ENCODE measurements around the gene NFKB2.

NFKB2 gene

DNA sequence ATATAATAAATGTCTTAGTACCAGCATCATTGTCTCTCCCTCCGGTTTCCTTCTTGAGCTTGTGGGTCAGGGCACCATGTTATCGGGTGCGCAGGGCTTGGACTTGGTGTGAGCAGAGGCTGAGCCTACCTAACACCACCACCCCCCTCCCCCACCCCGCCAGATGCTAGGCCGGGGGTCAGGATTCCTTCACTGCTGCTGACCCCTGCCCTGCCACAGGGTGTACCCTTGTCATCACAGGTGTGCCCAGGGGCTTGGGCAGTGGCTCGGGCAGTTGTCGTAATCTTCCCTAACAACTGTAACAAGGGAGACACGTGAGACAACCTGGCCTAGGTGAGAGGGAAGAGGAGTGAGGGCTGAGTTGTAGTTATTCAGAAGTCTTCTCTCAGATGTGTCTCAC is 12.6 kb upstream of the NFKB2 start:
- ATAC-seq = no peak
- TF ChIP-seq ZFP3 (CRISPR knock-in tag; IDR thresholded peaks at IDR 0.05) (no peak), ARNTL (CRISPR knock-in tag; IDR thresholded peaks at IDR 0.05; ENCODE audit: borderline replicate concordance, low read depth) (no peak), ZNF70 (CRISPR knock-in tag; IDR thresholded peaks at IDR 0.05) (no peak), TOX (CRISPR knock-in tag; IDR thresholded peaks at IDR 0.05; ENCODE audit: borderline replicate concordance) (no peak), TCF4 (CRISPR knock-in tag; IDR thresholded peaks at IDR 0.05; ENCODE audit: borderline replicate concordance) (no peak), BACH2 (CRISPR knock-in tag; IDR thresholded peaks at IDR 0.05; ENCODE audit: borderline replicate concordance) (no peak), SNAI2 (CRISPR knock-in tag; IDR thresholded peaks at IDR 0.05) (no peak), ISL1 (CRISPR knock-in tag; IDR thresholded peaks at IDR 0.05) (no peak), RARB (CRISPR knock-in tag; IDR thresholded peaks at IDR 0.05) (no peak), GLIS3 (CRISPR knock-in tag; IDR thresholded peaks at IDR 0.05) (no peak), ESRRG (CRISPR knock-in tag; IDR thresholded peaks at IDR 0.05) (no peak), ZFP30 (CRISPR knock-in tag; IDR thresholded peaks at IDR 0.05) (no peak), ZNF8 (CRISPR knock-in tag; IDR thresholded peaks at IDR 0.05) (no peak), OSR1 (CRISPR knock-in tag; IDR thresholded peaks at IDR 0.05) (no peak)
- TF ChIP-seq, protein P1, sequence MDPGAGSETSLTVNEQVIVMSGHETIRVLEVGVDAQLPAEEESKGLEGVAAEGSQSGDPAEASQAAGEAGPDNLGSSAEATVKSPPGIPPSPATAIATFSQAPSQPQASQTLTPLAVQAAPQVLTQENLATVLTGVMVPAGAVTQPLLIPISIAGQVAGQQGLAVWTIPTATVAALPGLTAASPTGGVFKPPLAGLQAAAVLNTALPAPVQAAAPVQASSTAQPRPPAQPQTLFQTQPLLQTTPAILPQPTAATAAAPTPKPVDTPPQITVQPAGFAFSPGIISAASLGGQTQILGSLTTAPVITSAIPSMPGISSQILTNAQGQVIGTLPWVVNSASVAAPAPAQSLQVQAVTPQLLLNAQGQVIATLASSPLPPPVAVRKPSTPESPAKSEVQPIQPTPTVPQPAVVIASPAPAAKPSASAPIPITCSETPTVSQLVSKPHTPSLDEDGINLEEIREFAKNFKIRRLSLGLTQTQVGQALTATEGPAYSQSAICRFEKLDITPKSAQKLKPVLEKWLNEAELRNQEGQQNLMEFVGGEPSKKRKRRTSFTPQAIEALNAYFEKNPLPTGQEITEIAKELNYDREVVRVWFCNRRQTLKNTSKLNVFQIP (CRISPR knock-in tag; IDR thresholded peaks at IDR 0.05; ENCODE audit: borderline replicate concordance, low read depth) = no peak
- TF ChIP-seq, protein P2, sequence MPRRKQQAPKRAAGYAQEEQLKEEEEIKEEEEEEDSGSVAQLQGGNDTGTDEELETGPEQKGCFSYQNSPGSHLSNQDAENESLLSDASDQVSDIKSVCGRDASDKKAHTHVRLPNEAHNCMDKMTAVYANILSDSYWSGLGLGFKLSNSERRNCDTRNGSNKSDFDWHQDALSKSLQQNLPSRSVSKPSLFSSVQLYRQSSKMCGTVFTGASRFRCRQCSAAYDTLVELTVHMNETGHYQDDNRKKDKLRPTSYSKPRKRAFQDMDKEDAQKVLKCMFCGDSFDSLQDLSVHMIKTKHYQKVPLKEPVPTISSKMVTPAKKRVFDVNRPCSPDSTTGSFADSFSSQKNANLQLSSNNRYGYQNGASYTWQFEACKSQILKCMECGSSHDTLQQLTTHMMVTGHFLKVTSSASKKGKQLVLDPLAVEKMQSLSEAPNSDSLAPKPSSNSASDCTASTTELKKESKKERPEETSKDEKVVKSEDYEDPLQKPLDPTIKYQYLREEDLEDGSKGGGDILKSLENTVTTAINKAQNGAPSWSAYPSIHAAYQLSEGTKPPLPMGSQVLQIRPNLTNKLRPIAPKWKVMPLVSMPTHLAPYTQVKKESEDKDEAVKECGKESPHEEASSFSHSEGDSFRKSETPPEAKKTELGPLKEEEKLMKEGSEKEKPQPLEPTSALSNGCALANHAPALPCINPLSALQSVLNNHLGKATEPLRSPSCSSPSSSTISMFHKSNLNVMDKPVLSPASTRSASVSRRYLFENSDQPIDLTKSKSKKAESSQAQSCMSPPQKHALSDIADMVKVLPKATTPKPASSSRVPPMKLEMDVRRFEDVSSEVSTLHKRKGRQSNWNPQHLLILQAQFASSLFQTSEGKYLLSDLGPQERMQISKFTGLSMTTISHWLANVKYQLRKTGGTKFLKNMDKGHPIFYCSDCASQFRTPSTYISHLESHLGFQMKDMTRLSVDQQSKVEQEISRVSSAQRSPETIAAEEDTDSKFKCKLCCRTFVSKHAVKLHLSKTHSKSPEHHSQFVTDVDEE (CRISPR knock-in tag; IDR thresholded peaks at IDR 0.05) = no peak
- TF ChIP-seq, protein P3, sequence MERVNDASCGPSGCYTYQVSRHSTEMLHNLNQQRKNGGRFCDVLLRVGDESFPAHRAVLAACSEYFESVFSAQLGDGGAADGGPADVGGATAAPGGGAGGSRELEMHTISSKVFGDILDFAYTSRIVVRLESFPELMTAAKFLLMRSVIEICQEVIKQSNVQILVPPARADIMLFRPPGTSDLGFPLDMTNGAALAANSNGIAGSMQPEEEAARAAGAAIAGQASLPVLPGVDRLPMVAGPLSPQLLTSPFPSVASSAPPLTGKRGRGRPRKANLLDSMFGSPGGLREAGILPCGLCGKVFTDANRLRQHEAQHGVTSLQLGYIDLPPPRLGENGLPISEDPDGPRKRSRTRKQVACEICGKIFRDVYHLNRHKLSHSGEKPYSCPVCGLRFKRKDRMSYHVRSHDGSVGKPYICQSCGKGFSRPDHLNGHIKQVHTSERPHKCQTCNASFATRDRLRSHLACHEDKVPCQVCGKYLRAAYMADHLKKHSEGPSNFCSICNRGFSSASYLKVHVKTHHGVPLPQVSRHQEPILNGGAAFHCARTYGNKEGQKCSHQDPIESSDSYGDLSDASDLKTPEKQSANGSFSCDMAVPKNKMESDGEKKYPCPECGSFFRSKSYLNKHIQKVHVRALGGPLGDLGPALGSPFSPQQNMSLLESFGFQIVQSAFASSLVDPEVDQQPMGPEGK (CRISPR knock-in tag; IDR thresholded peaks at IDR 0.05; ENCODE audit: borderline replicate concordance) = no peak
- TF ChIP-seq, protein P4, sequence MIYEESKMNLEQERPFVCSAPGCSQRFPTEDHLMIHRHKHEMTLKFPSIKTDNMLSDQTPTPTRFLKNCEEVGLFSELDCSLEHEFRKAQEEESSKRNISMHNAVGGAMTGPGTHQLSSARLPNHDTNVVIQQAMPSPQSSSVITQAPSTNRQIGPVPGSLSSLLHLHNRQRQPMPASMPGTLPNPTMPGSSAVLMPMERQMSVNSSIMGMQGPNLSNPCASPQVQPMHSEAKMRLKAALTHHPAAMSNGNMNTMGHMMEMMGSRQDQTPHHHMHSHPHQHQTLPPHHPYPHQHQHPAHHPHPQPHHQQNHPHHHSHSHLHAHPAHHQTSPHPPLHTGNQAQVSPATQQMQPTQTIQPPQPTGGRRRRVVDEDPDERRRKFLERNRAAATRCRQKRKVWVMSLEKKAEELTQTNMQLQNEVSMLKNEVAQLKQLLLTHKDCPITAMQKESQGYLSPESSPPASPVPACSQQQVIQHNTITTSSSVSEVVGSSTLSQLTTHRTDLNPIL (CRISPR knock-in tag; IDR thresholded peaks at IDR 0.05; ENCODE audit: low read depth) = no peak

DNA sequence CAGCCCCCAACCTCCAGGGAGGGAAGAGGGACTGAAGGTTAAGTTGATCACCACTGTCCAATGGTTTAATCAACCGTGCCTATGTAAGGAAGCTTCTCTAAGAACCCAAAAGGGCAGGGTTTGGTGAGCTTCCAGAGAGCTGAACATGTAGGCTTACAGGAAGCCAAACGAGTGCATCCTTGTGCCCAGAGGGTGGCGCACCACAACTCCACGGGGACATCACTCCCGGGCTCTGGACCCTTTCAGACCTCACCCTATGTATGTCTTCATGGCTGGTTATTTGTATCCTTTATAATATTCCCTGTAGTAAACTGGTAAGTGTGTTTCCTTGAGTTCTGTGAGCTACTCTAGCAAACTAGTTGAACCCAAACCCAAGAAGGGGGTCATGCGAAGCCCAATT is 11.5 kb upstream of the NFKB2 start:
- TF ChIP-seq RARB (CRISPR knock-in tag; IDR thresholded peaks at IDR 0.05) (no peak), OSR1 (CRISPR knock-in tag; IDR thresholded peaks at IDR 0.05) (no peak), SNAI2 (CRISPR knock-in tag; IDR thresholded peaks at IDR 0.05) (no peak), TCF4 (CRISPR knock-in tag; IDR thresholded peaks at IDR 0.05; ENCODE audit: borderline replicate concordance) (no peak), ZNF70 (CRISPR knock-in tag; IDR thresholded peaks at IDR 0.05) (no peak), BACH2 (CRISPR knock-in tag; IDR thresholded peaks at IDR 0.05; ENCODE audit: borderline replicate concordance) (no peak), ISL1 (CRISPR knock-in tag; IDR thresholded peaks at IDR 0.05) (no peak), PPARA (CRISPR knock-in tag; IDR thresholded peaks at IDR 0.05; ENCODE audit: borderline replicate concordance) (no peak), ZFP3 (CRISPR knock-in tag; IDR thresholded peaks at IDR 0.05) (no peak), GLIS3 (CRISPR knock-in tag; IDR thresholded peaks at IDR 0.05) (no peak), ARNTL (CRISPR knock-in tag; IDR thresholded peaks at IDR 0.05; ENCODE audit: borderline replicate concordance, low read depth) (no peak)
- TF ChIP-seq, protein P2 (CRISPR knock-in tag; IDR thresholded peaks at IDR 0.05) = no peak
- TF ChIP-seq, protein P5, sequence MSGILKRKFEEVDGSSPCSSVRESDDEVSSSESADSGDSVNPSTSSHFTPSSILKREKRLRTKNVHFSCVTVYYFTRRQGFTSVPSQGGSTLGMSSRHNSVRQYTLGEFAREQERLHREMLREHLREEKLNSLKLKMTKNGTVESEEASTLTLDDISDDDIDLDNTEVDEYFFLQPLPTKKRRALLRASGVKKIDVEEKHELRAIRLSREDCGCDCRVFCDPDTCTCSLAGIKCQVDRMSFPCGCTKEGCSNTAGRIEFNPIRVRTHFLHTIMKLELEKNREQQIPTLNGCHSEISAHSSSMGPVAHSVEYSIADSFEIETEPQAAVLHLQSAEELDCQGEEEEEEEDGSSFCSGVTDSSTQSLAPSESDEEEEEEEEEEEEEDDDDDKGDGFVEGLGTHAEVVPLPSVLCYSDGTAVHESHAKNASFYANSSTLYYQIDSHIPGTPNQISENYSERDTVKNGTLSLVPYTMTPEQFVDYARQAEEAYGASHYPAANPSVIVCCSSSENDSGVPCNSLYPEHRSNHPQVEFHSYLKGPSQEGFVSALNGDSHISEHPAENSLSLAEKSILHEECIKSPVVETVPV (CRISPR knock-in tag; IDR thresholded peaks at IDR 0.05) = no peak
- TF ChIP-seq, protein P3 (CRISPR knock-in tag; IDR thresholded peaks at IDR 0.05; ENCODE audit: borderline replicate concordance) = no peak
- TF ChIP-seq, protein P1 (CRISPR knock-in tag; IDR thresholded peaks at IDR 0.05; ENCODE audit: borderline replicate concordance, low read depth) = no peak
- TF ChIP-seq, protein P4 (CRISPR knock-in tag; IDR thresholded peaks at IDR 0.05; ENCODE audit: low read depth) = no peak
- peak; percentile 41; the same call in 2 of the 3 replicates for ATAC-seq

All from SK-N-SH treated with all-trans-retinoic acid at 6 μM for 48 hours (cell line).